Ishikawa (cell line): Measurements from ENCODE around the gene SMYD3.

Experiments used
- CEBPB ChIP-seq: IDR thresholded peaks from 2 replicates; pipeline ENCODE4 v1.6.1; 2012
- CREB1 ChIP-seq: IDR thresholded peaks from 2 replicates; pipeline ENCODE4 v1.6.1; 2012; ENCODE audit warnings: low read depth
- EGR1 ChIP-seq: IDR thresholded peaks from 2 replicates; pipeline ENCODE4 v1.6.1; 2012
- EP300 ChIP-seq: IDR thresholded peaks from 2 replicates; pipeline ENCODE4 v1.6.1; 2012; ENCODE audit warnings: borderline replicate concordance
- FOXM1 ChIP-seq: IDR thresholded peaks from 2 replicates; pipeline ENCODE4 v1.6.1; 2012; ENCODE audit warnings: low read depth, borderline replicate concordance
- NFIC ChIP-seq: IDR thresholded peaks from 2 replicates; pipeline ENCODE4 v1.6.1; 2012
- RAD21 ChIP-seq: IDR thresholded peaks from 2 replicates; pipeline ENCODE4 v1.6.1; 2012; ENCODE audit warnings: low read depth
- TAF1 ChIP-seq: IDR thresholded peaks from 2 replicates; pipeline ENCODE4 v1.6.1; 2012; ENCODE audit warnings: low read depth, mild to moderate bottlenecking
- TCF12 ChIP-seq: IDR thresholded peaks from 2 replicates; pipeline ENCODE4 v1.6.1; 2012; ENCODE audit warnings: low read depth
- TEAD4 ChIP-seq: IDR thresholded peaks from 2 replicates; pipeline ENCODE4 v1.6.1; 2012
- USF1 ChIP-seq: IDR thresholded peaks from 2 replicates; pipeline ENCODE4 v1.6.1; 2012
- YY1 ChIP-seq: IDR thresholded peaks from 2 replicates; pipeline ENCODE4 v1.6.1; 2012; ENCODE audit warnings: low read depth
- ZBTB7A ChIP-seq: IDR thresholded peaks from 2 replicates; pipeline ENCODE4 v1.6.1; 2012; ENCODE audit warnings: low read depth
- TF ChIP-seq, protein P1 (sequence below): IDR thresholded peaks from 2 replicates; pipeline ENCODE4 v1.6.1; 2012; ENCODE audit warnings: low read depth, mild to moderate bottlenecking
- TF ChIP-seq, protein P2 (sequence below): IDR thresholded peaks from 2 replicates; pipeline ENCODE4 v1.6.1; 2012

Gene SMYD3

DNA sequence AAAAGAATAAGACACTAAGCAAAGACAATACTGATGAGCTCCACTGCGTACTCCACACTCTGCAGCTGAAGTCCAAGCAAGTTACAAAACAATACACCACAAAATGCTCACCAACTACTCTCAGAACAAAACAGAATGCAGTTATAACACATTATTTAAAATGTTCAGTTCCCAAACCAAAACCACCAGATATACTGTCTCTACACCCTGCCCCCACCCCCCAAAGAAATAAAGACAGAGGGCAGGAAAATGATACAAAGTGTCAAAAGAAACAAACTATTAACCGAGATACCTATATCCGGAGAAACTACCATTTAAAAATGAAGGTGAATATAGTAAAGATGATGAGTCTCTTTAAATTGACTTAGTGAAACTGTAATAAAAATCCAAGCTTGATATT, 729.3 kb downstream of the SMYD3 start:
- TF ChIP-seq NFIC (no peak), FOXM1 (no peak), USF1 (no peak)

DNA sequence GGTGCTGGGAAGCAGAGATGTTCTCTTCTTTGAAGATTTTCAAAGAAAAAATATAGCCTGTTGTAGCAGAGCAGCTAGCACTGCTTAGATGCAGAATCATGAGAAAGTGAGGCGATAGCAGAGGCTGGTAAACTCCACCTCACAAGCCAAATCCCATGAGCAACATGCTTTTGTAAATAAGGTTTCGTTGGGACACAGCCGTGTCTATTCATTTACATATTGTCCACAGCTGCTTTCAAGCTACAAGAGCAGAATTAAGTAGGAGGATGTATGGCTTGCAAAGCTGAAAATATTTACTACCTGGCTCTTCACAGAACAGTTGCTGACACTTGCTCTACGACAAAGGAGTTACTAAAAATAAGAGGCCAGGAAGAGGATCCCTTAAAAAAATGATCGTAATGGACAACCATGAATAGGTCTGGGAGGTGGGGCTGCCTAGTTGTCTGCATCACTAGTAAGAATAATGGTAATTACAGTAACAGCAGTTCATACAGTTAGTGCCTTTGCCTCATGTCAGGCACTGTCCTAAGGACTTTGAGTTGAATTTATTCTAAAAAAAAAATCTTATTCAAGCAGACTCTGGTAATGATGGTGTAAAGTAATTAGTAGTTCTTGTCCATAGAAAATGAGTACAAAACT, 730.3 kb downstream of the SMYD3 start:
- TF ChIP-seq, protein P1, sequence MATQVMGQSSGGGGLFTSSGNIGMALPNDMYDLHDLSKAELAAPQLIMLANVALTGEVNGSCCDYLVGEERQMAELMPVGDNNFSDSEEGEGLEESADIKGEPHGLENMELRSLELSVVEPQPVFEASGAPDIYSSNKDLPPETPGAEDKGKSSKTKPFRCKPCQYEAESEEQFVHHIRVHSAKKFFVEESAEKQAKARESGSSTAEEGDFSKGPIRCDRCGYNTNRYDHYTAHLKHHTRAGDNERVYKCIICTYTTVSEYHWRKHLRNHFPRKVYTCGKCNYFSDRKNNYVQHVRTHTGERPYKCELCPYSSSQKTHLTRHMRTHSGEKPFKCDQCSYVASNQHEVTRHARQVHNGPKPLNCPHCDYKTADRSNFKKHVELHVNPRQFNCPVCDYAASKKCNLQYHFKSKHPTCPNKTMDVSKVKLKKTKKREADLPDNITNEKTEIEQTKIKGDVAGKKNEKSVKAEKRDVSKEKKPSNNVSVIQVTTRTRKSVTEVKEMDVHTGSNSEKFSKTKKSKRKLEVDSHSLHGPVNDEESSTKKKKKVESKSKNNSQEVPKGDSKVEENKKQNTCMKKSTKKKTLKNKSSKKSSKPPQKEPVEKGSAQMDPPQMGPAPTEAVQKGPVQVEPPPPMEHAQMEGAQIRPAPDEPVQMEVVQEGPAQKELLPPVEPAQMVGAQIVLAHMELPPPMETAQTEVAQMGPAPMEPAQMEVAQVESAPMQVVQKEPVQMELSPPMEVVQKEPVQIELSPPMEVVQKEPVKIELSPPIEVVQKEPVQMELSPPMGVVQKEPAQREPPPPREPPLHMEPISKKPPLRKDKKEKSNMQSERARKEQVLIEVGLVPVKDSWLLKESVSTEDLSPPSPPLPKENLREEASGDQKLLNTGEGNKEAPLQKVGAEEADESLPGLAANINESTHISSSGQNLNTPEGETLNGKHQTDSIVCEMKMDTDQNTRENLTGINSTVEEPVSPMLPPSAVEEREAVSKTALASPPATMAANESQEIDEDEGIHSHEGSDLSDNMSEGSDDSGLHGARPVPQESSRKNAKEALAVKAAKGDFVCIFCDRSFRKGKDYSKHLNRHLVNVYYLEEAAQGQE: no peak
- no peak for TF ChIP-seq RAD21
- TF ChIP-seq NFIC: no peak
- no peak for TF ChIP-seq EP300
- no peak for TF ChIP-seq CEBPB

- TF ChIP-seq CEBPB: no peak
- TF ChIP-seq, protein P1: no peak
- no peak for TF ChIP-seq NFIC
- no peak for TF ChIP-seq TAF1
- TF ChIP-seq EP300: no peak
- TF ChIP-seq USF1: no peak
- TF ChIP-seq YY1: no peak
- TF ChIP-seq, protein P2, sequence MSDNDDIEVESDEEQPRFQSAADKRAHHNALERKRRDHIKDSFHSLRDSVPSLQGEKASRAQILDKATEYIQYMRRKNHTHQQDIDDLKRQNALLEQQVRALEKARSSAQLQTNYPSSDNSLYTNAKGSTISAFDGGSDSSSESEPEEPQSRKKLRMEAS: no peak
- TF ChIP-seq TCF12: no peak
- TF ChIP-seq EGR1: no peak
- no peak for TF ChIP-seq ZBTB7A
- TF ChIP-seq RAD21: no peak
- no peak for TF ChIP-seq CREB1
- TF ChIP-seq TEAD4: no peak
- TF ChIP-seq FOXM1: no peak
Measured at GRCh38 chr1:245776139-245776538, 730.9 kb downstream of the SMYD3 start.

GRCh38 chr1:245774196-245774595, 732.9 kb downstream of the SMYD3 start:
- TF ChIP-seq CEBPB: no peak
- no peak for TF ChIP-seq RAD21
- no peak for TF ChIP-seq NFIC
- TF ChIP-seq EGR1: no peak
- TF ChIP-seq TEAD4: no peak
- no peak for TF ChIP-seq USF1
- no peak for TF ChIP-seq YY1
- no peak for TF ChIP-seq TCF12
- no peak for TF ChIP-seq TAF1
- TF ChIP-seq CREB1: no peak
- no peak for TF ChIP-seq FOXM1
- TF ChIP-seq ZBTB7A: no peak
- TF ChIP-seq, protein P2: no peak
- TF ChIP-seq, protein P1: no peak
- TF ChIP-seq EP300: no peak
